GM18909 (cell line): ENCODE data around the gene LIN28A.

Experiments used
- ATAC-seq: cut with Tn5 transposase; IDR thresholded peaks from one replicate; pipeline ENCODE4 v1.9.1; 2021; ENCODE audit warnings: mild to moderate bottlenecking; ENCODE audit not compliant: unreplicated experiment, poor library complexity

LIN28A gene

DNA sequence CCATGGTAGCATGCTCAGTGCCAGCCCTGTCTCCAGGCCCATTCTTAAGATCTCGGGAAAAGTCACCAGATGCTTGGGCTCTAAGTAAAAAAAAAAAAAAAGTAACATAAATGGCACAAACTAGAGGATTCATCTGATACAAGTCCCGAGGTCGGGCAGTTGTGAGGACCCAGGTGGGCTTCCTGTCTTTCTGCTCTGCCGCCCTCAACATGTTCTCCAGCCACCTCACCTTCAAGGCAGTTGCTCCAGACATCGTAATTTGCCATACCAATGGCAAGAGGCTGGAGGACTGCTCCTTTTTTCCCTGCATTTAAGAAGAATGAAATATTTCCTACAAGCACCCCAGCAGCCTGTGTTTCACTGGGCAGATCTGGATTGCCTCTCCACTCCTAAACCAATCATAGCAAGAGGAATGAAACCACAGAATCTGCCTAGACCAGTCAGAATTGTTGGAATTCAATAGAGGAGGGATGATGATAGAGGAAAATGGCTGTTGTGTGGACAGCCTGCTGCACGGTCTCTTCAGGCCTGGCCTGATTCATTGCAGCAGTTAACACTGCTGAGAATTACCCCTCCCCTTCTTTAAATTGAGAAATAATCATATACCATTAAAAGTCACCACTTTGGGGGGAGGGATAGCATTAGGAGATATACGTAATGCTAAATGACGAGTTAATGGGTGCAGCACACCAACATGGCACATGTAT, 67.0 kb downstream of the LIN28A start:
- ATAC-seq, result no peak

DNA sequence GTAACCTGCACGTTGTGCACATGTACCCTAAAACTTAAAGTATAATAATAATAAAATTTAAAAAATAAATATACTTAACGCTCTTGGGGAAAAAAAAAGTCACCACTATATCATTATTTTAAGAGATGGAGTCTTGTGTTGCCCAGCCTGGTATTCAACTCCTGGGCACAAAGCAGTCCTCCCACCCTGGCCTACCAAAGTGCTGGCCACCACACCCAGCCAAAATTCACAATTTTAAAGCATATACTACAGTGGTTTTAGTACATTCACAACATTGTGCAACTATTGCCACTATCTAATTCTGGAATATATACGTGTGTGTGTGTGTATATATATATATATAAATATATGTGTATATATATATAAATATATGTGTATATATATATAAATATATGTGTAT, 67.5 kb downstream of the LIN28A start:
- ATAC-seq, result no peak

GRCh38 chr1:26478988-26479387, 68.4 kb downstream of the LIN28A start:
- ATAC-seq, result no peak
